Measurements from ENCODE around the gene FCN1.

FCN1 gene

DNA sequence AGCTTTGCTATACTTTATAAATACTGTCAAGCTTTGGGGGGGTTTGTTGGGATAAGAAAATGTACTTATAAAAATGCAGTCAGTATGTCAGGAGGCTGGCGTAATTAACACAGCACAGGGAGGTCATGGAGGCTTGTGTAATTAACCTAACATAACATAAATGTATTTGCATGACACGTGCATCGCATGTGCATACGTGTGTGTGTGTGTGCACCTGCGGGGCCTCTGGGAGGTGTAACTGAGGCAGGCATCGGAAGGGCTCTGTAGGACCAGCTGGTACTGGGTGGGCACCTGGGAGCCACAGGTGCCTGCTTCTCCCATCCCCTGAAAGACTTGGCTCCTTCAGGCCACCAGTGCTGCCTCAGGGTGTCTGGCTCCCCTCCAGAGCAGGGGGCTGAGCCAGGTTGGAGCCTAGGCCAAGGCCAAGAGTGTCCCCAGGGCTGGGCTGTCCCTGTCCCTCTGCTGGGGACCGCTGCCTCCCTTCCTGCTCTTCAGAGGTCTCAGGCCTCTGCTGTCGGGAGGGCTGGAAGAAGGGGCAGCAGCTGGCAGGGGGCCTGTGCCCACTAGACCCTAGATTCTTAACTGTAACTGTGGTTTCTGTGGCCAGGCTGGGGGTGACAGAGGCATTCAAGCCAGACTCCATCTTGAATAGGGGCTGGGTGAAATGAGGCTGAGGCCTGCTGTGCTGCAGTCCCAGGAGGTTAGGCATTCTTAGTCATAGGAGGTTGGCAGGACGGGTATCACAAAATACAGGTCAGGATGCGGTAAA is 28.1 kb downstream of the FCN1 start:
- no peak overlapping the region for H3K9ac ChIP-seq (ENCODE audit: low read depth, low read length)
- H3K4me1 ChIP-seq (ENCODE audit: insufficient read depth, low read length) = no peaks in the 10 kb centered on the region
- no peaks in the 10 kb centered on the region for H3K36me3 ChIP-seq (ENCODE audit: insufficient read depth, low read length)
- no peaks in the 10 kb centered on the region for H3K9me3 ChIP-seq (ENCODE audit: control insufficient read depth, insufficient read depth, low read length)

- H3K9me3 ChIP-seq (ENCODE audit: control insufficient read depth, insufficient read depth, low read length) = no peaks in the 10 kb centered on the region
- no peak overlapping the region for H3K9ac ChIP-seq (ENCODE audit: low read depth, low read length)
- H3K36me3 ChIP-seq (ENCODE audit: insufficient read depth, low read length) = no peaks in the 10 kb centered on the region
- no peaks in the 10 kb centered on the region for H3K4me1 ChIP-seq (ENCODE audit: insufficient read depth, low read length)
These were observed 29.0 kb downstream of the FCN1 start for GRCh38 chr9:134888603-134889190.

- H3K9ac ChIP-seq (ENCODE audit: low read depth, low read length) = no peak overlapping the region
These were observed 29.8 kb downstream of the FCN1 start for GRCh38 chr9:134887686-134888602.

DNA sequence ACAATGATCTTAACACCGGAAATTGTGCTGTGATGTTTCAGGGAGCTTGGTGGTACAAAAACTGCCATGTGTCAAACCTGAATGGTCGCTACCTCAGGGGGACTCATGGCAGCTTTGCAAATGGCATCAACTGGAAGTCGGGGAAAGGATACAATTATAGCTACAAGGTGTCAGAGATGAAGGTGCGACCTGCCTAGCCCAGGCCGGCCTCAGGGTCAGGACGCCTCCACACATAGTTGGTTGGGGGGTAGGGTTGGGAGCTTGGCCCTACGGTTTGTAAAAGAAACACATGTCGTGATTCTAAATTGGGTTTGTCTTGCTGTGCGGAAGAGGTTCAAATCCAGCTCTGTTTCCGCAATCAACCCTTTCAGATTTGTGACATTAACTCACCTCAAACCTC is 30.5 kb downstream of the FCN1 start:
- Histone ChIP-seq H3K9me3 (ENCODE audit: control insufficient read depth, insufficient read depth, low read length) (no peaks in the 10 kb centered on the region), H3K36me3 (ENCODE audit: insufficient read depth, low read length) (no peaks in the 10 kb centered on the region), H3K9ac (ENCODE audit: low read depth, low read length) (no peak overlapping the region), H3K4me1 (ENCODE audit: insufficient read depth, low read length) (no peaks in the 10 kb centered on the region)

More at GRCh38 chr9:134887686-134888602, 29.8 kb downstream of the FCN1 start:
- no peaks in the 10 kb centered on the region for H3K9me3 ChIP-seq (ENCODE audit: control insufficient read depth, insufficient read depth, low read length)
- no peaks in the 10 kb centered on the region for H3K36me3 ChIP-seq (ENCODE audit: insufficient read depth, low read length)
- H3K4me1 ChIP-seq (ENCODE audit: insufficient read depth, low read length) = no peaks in the 10 kb centered on the region

GRCh38 chr9:134886413-134886913 is 31.2 kb downstream of the FCN1 start:
- H3K4me1 ChIP-seq (ENCODE audit: insufficient read depth, low read length) = no peaks in the 10 kb centered on the region
- no peaks in the 10 kb centered on the region for H3K9me3 ChIP-seq (ENCODE audit: control insufficient read depth, insufficient read depth, low read length)
- no peaks in the 10 kb centered on the region for H3K36me3 ChIP-seq (ENCODE audit: insufficient read depth, low read length)
- H3K9ac ChIP-seq (ENCODE audit: low read depth, low read length) = no peak overlapping the region

DNA sequence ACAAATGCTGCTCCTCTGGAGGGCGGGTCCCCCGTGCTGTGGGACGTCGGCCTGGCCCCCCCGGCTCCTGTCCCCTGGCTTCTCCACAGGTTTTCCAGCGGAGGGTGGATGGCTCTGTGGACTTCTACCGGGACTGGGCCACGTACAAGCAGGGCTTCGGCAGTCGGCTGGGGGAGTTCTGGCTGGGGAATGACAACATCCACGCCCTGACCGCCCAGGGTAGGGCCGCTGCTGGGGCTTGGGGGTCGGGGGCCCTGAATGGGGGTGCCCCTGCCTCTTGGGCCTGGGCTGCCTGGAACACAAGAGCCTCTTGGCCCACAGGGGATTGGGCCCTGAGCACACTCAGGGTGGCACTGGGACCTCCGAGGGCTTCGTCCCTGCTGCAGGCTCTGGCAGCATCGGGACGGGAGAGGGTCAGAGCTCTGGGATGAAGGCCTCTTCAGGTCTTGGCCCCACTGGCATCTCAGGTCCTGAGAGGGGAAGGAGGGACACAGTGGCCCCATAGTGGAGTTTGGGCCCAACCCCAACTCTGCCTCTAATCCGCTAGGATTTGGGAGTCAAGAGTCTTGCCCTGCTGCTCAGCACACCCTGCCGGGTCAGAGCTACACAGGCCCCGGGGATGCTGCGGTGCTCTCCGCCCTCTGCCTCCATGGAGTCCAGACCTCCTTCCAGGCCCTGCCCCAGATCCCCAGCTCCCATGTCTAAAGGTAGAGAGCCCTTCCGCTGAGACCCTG is 31.9 kb downstream of the FCN1 start:
- Histone ChIP-seq H3K36me3 (ENCODE audit: insufficient read depth, low read length) (no peaks in the 10 kb centered on the region), H3K9ac (ENCODE audit: low read depth, low read length) (no peak overlapping the region), H3K9me3 (ENCODE audit: control insufficient read depth, insufficient read depth, low read length) (no peaks in the 10 kb centered on the region), H3K4me1 (ENCODE audit: insufficient read depth, low read length) (no peaks in the 10 kb centered on the region)

DNA sequence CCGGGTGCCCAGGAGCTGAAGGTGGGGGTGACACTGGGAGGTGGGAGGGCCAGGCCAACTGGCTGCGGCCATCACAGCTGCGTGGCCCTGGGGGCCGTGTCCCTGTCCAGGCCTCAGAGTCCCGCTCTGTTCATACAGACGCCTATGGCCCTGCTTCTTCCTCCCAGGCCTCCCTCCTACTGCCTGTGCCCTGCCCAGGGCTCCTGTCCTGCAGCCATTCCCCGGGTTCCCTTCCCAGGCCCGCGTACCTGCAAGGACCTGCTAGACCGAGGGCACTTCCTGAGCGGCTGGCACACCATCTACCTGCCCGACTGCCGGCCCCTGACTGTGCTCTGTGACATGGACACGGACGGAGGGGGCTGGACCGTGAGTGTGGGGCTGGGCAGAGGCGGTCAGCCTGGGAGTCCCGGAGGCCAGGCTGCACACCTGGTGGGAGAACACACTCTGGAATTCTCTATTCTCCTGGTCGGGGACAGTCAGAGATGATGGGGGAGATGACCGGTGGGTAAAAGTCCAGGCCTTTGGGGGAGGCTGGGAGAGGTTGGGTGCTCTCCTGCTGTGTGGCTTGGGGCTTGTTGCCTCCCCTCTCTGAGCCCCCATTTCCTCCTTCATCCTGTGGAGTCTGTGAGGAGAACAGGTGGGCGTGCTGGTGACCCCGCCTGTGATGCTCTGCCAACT is 32.6 kb downstream of the FCN1 start:
- Histone ChIP-seq H3K4me1 (ENCODE audit: insufficient read depth, low read length) (no peaks in the 10 kb centered on the region), H3K9ac (ENCODE audit: low read depth, low read length) (no peak overlapping the region), H3K9me3 (ENCODE audit: control insufficient read depth, insufficient read depth, low read length) (no peaks in the 10 kb centered on the region), H3K36me3 (ENCODE audit: insufficient read depth, low read length) (no peaks in the 10 kb centered on the region)

DNA sequence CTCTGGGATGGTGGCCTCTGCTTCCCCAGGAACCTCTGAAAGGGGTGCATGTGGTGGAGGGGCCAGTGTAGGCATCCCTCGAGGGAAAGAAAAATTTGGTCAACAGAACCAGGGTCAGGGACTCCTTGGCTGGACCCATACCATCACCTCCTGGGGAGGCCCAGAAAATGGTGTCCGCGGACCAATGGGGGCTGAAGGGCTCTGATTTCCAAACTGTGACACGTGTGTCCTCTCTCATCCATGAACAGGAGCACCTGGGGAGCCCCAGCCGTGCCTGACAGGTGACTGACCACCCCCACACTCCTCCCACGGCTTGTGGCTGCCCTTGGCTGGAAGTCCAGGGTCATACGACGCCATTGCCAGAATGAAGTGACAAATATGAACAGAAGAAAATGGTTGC is 33.2 kb downstream of the FCN1 start:
- H3K36me3 ChIP-seq (ENCODE audit: insufficient read depth, low read length) = no peaks in the 10 kb centered on the region
- H3K4me1 ChIP-seq (ENCODE audit: insufficient read depth, low read length) = no peaks in the 10 kb centered on the region
- H3K9me3 ChIP-seq (ENCODE audit: control insufficient read depth, insufficient read depth, low read length) = no peaks in the 10 kb centered on the region
- no peak overlapping the region for H3K9ac ChIP-seq (ENCODE audit: low read depth, low read length)

DNA sequence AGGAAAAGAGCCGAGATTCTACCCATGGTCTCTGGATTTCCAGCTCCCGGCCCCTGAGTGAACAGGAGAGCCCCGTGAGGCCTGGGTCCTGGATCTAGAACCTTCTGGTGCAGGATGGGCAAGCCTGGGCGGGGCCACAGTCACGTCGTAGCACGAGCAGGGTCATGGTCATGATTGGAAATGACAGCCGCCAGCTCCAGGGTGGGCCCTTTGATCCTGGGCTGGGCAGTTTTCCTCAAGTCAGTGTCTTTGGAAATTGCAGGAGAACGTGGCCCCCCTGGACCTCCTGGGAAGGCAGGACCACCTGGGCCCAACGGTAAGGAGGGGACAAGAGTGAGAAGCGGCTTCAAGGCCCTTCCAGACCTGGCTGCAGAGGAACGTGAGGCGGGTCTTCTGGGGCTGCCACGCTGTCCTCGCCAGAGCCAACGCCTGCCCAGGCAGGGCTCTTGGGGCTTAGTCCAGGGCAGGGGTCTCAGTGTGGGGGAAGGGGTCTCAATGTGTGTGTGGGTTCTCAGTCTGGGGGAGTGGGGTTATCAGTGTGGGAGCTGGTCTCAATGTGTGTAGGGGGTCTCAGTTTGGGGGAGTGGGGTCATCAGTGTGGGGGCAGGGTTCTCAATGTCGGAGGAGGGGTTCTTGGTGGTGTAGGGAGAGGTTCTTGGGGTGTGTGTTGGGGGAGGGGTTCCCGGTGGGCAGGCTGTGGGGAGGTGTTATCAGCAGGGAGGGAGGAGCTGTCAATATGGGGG is 34.5 kb downstream of the FCN1 start:
- no peak overlapping the region for H3K9ac ChIP-seq (ENCODE audit: low read depth, low read length)
- no peaks in the 10 kb centered on the region for H3K4me1 ChIP-seq (ENCODE audit: insufficient read depth, low read length)
- no peaks in the 10 kb centered on the region for H3K36me3 ChIP-seq (ENCODE audit: insufficient read depth, low read length)
- no peaks in the 10 kb centered on the region for H3K9me3 ChIP-seq (ENCODE audit: control insufficient read depth, insufficient read depth, low read length)

GRCh38 chr9:134882204-134882785 is 35.4 kb downstream of the FCN1 start:
- no peak overlapping the region for H3K9ac ChIP-seq (ENCODE audit: low read depth, low read length)
- no peaks in the 10 kb centered on the region for H3K36me3 ChIP-seq (ENCODE audit: insufficient read depth, low read length)
- H3K9me3 ChIP-seq (ENCODE audit: control insufficient read depth, insufficient read depth, low read length) = no peaks in the 10 kb centered on the region
- no peaks in the 10 kb centered on the region for H3K4me1 ChIP-seq (ENCODE audit: insufficient read depth, low read length)

GRCh38 chr9:134881313-134881670 is 36.4 kb downstream of the FCN1 start:
- no peaks in the 10 kb centered on the region for H3K9me3 ChIP-seq (ENCODE audit: control insufficient read depth, insufficient read depth, low read length)
- H3K9ac ChIP-seq (ENCODE audit: low read depth, low read length) = no peak overlapping the region
- H3K4me1 ChIP-seq (ENCODE audit: insufficient read depth, low read length) = no peaks in the 10 kb centered on the region
- H3K36me3 ChIP-seq (ENCODE audit: insufficient read depth, low read length) = no peaks in the 10 kb centered on the region

DNA sequence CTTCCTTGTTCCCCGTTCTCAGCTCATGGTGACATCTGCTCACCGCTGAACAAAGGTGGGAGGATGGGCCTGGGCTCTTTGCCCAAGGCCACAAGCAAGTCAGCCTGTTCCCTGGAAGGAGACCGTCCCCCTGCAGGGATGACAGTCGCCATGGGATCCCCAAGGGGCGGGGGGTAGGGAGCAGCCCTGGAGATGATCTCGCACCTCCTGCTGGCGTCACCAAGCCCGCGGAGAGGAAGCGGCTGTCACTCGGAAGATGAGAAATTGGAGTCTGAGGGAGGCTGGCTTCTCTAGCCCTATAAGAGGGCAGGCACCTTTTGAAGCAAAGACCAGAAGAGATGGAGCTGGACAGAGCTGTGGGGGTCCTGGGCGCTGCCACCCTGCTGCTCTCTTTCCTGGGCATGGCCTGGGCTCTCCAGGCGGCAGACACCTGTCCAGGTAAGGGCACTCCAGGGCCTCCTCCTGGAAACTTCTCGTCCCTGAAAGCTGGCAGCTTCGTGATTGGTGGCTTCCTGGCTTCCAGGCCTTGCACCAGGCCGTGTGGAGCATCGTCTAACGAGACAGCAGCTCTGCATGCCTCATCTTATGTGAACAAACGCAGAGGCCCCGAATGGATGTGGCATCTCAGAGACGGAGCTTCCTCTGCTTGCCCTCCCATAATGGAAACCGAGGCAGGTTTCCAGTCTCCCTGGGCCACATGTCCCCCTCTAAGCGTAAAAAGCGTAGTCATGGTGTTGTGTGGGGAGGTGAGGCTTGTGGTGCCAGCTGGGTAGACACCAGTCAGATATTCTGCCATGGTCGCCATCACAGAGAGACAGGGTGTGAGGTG is 37.0 kb downstream of the FCN1 start, which contains the start of gene FCN2:
Gene FCN2 (plus strand): TSS at position 327 of the 829 bp plus-strand sequence. CDS start 12 bp downstream, at position 339.
- Histone ChIP-seq H3K36me3 (ENCODE audit: insufficient read depth, low read length) (no peaks in the 10 kb centered on the region), H3K9me3 (ENCODE audit: control insufficient read depth, insufficient read depth, low read length) (no peaks in the 10 kb centered on the region), H3K4me1 (ENCODE audit: insufficient read depth, low read length) (no peaks in the 10 kb centered on the region), H3K9ac (ENCODE audit: low read depth, low read length) (no peak within 1 kb of the TSS)

Measured in ES-I3 (cell line).